Activated CD4-positive, alpha-beta T cell treated with anti-CD3 and anti-CD28 coated beads, Interleukin-2, amount 50 U/mL, for 16 hours (primary cell): ENCODE results near the gene ISLR2.
A peak's percentile ranks its signal among the peaks of the same experiment; 100 is the strongest.

ENCODE experiments used
- DNase-seq: peaks from one replicate; pipeline ENCODE4 v3.0.0-alpha.2; 2020

Gene ISLR2

DNA sequence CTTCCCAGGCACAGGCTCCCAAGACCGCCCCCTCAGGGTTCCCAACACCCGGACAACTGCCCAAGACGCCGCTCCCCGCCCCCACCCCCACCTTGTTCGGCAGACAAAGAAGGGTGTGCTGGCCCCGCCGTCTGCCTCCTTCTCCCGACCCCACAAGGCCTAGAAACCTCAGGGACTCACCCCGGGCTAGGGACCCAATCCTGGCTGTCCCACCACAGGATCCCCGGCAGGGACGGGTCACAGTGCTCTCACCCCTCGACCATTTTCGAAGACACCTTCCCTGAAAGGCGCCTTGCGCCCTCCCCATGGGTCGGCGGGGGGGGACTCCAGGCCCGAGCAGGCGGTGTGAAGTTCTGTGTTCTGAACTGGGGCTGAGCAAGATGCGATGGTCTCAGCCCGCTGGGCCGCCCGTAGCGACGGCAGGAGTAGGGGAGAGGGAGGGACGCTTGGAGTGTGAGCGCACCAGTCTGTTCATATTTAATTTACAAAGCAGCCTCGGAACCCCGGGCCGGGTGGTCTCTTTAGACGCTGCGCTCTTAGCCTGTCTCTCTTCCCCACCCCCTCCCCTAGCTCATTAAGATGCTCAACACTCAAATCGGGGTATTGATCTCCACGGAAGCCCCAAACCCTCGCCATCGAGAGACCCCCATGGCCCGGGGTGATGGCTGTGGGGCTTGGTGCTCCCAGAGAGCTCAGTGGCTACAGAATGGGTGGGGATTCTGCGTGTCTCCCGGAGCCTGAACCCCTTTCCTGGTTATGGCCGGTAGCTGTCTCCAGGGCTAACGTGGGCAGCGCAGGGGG is 1.4 kb upstream of the ISLR2 start:
- no peak for DNase-seq

- no peak for DNase-seq
Observed at GRCh38 chr15:74129586-74130154, 716 bp upstream of the ISLR2 start.

GRCh38 chr15:74130849-74131627 is 652 bp downstream of the ISLR2 start:
- no peak for DNase-seq

GRCh38 chr15:74131628-74132413 is 1.4 kb downstream of the ISLR2 start:
- DNase-seq: no peak

DNA sequence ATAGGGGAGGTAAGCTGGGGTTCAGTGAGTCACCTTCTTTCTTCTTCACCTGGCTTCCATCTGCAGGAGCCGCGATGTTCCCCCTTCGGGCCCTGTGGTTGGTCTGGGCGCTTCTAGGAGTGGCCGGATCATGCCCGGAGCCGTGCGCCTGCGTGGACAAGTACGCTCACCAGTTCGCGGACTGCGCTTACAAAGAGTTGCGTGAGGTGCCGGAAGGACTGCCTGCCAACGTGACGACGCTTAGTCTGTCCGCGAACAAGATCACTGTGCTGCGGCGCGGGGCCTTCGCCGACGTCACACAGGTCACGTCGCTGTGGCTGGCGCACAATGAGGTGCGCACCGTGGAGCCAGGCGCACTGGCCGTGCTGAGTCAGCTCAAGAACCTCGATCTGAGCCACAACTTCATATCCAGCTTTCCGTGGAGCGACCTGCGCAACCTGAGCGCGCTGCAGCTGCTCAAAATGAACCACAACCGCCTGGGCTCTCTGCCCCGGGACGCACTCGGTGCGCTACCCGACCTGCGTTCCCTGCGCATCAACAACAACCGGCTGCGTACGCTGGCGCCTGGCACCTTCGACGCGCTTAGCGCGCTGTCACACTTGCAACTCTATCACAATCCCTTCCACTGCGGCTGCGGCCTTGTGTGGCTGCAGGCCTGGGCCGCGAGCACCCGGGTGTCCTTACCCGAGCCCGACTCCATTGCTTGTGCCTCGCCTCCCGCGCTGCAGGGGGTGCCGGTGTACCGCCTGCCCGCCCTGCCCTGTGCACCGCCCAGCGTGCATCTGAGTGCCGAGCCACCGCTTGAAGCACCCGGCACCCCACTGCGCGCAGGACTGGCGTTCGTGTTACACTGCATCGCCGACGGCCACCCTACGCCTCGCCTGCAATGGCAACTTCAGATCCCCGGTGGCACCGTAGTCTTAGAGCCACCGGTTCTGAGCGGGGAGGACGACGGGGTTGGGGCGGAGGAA is 2.6 kb downstream of the ISLR2 start:
- DNase-seq: peak; percentile 32

GRCh38 chr15:74133694-74134386 is 3.5 kb downstream of the ISLR2 start:
- DNase-seq: no peak

- peak; percentile 27 for DNase-seq
Observed at GRCh38 chr15:74134387-74135027, 4.1 kb downstream of the ISLR2 start.

GRCh38 chr15:74135041-74135565 is 4.7 kb downstream of the ISLR2 start:
- DNase-seq: no peak

- DNase-seq: no peak
Observed at GRCh38 chr15:74136540-74136813, 6.1 kb downstream of the ISLR2 start.

DNA sequence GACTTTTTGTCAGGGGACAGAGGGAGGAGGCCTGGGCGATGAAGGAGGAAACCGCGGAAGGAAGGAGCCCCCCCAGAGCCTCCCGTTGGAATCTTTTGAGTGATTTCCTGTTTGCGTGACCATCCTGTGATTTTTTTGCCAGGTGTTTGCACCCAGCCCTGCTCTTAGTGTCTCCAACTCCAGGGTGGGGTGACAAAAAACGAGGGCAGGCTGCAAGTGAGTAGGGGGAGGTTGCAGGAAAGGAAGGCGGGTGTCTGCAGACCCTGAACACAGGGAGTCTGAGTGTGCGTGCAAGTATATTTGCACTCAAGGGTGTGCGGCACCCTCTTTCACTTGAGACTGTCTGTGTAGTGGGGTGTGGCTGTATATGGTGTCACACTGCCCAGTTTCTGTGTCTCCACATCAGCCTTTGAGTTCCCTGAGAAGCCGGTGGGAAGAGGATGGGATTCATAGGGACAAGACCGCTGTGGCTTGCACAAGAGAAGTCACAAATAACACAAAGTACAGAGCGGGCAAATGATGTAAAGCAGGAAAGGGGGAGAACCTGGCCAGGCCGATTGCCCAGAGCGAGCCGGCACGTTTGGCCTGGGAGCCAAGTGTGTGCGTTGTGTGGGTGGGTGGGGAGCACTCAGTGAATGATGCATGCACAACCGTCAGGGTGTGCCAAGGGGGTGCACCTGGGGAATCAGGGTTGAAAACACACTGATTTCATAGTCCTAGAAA is 6.6 kb downstream of the ISLR2 start:
- no peak for DNase-seq

GRCh38 chr15:74137537-74137894 is 7.1 kb downstream of the ISLR2 start:
- DNase-seq: no peak

DNA sequence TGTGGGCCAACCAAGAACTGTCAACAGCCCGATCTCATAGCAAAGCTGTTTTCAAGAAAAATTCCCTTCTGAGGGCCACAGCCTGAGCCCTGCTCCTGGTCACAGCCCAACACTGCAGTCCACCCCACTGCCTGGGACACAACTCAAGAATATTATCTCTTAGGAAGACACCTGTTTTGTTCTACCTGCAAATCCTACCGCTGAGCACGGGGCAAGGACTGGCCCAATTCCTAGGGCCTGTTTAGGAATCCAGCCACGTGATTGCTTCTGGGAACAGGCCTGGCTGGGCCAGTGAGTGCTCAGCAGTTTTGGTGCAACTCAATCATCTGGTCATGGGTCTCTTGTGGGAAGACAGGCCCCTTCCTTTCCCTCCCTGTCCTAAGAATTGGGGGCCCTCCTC is 8.3 kb downstream of the ISLR2 start:
- DNase-seq: no peak

DNA sequence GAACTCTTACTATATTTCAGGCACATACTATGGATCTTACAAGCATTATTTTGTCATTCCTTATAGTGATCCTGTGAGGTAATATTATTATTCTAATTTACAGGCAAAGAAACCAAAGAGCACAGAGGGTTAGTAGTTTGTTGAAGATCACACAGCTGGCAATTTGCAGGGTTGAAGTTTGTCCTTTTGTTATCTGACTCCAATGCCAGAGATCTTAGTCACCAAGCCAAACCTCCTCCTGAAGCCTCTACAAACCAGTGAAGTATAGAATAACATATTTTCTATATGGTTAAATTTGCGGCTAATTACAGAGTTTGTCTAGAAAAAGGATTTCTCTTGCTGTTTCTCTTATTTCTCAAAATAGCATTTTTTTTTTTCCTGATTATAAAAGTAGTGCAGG is 11.2 kb downstream of the ISLR2 start:
- no peak for DNase-seq

- no peak for DNase-seq
Observed at GRCh38 chr15:74144153-74144775, 13.9 kb downstream of the ISLR2 start.

DNA sequence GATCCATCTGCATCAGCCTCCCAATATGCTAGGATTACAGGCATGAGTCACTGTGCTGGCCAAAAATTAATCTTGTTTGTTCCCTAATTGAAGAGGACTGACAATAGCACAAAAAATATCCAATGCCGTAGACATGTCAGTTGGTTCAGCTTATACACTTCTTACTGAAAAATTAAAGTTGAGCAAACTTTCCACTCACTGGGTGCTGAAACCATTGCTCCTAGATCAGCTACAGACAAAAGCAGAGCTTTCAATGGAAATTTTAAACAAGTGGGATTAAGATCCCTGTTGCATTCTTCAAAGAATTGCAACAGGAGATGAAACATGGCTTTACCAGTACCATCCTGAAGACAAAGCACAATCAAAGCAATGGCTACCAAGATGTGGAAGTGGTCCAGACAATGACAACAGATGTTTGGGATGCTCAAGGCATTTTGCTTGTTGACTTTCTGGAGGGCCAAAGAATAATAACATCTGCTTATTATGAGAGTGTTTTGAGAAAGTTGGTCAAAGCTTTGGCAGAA is 16.0 kb downstream of the ISLR2 start:
- no peak for DNase-seq

DNA sequence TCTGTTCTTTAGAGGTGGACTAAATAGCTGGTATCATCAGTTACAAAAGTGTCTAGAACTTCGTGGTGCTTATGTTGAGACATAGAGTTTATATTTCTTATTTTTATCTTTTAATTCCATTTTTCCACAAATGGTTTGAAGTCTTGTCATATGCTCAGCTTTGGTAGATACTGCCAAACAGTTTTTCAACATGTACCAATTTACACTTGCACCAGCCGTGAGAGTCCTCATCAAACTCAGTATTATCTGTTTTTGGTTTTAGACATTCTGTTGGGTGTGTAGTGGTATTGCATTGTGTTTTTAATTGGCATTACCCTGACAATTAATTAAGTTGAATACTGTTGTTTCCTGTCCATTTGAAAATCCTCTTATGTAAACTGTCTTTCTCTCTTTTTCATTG is 16.7 kb downstream of the ISLR2 start:
- no peak for DNase-seq

DNA sequence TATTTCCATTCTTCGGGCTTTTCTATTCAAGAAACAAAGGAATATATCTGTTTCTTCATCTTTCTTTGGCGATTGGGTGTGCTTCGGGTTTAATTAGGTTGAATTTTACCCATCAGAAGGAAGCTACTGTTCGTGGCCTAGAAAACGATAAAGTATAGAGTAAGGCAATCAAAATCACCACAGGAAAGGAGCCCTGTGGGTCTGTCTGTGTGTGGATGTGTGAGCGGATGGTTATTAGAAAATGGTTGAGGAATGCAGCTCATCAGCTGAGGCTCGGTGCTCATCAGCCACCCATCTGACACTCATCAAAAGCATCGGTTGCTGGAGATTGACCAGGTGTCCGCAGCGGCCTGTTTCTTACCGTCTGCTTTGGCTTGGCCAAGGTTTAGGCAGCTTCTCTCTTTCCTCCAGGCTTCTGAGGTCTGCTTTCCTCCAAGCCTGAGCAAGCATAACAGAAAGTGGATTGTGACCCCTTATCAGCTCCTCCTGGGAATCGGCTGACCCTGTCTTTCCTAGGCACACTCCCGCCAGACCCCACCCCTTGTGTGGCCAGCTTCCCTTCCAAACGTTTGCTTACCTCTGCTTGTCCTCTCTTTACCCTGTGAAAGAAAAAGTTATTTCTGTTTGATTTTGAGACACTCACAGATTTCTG is 25.5 kb downstream of the ISLR2 start:
- DNase-seq: no peak

DNA sequence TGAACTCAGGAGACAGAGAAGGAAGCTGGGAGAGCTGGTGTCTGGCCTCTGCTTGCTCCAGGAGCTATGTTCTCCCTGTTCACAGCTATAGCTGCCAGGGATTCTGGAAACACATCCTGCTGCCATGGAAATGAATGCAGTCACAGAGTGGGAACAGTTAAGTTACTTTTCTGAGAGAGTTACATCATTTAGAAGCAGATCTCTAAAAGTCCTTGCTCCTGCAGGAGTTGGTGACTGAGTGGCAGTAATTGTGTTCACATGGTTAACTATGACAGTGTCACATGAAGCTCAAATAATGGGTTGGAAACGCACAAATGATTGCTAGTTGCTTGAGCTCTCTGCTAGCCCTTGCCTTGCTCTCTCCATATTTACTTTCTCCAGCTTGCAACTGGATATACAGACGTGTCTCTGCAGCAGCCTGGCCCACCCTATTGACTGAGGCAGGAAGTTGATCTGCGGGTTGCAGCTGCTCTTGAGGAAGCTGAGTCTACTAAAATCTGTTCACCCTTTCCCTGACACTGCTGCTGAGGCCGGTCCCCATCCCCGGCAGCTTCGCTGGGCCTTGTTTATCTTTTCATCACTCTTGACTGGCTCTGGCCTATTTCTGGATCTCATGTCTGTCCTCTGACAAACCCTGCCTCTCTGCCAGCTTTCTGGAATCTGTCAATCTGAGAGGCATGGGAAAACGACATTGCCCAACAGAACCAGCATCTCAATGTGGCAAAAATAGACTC is 26.5 kb downstream of the ISLR2 start:
- DNase-seq: peak; percentile 9
